HEK293 (cell line): ENCODE results near the gene PAEP.

Source experiments
- CTCF ChIP-seq: fragments of 450-650 bp; formaldehyde crosslinking; IDR thresholded peaks from 2 replicates; pipeline ENCODE4 v1.5.1; 2016; ENCODE audit warnings: missing biosample characterization, missing genetic modification characterization
- ZNF274 ChIP-seq, 2 experiments: fragments of 200-500 bp in 1 of 2; fragments of 450-650 bp in 1 of 2; sonication (Bioruptor generic) in 1 of 2; formaldehyde crosslinking in 1 of 2; IDR thresholded peaks; 2 replicates each; pipeline versions ENCODE4 v1.5.1 to v1.6.1; 2014 to 2016; ENCODE audit warnings: borderline replicate concordance in 1 of 2, inconsistent platforms in 1 of 2, low read length in 1 of 2, missing biosample characterization in 1 of 2, missing genetic modification characterization in 1 of 2
- ZNF366 ChIP-seq: fragments of 450-650 bp; formaldehyde crosslinking; conservative IDR thresholded peaks from 2 replicates; pipeline ENCODE4 v1.5.1; 2016; ENCODE audit warnings: missing biosample characterization, missing genetic modification characterization

- TF ChIP-seq CTCF (tag by site-specific recombination): no peak
- TF ChIP-seq ZNF366 (tag by site-specific recombination): no peak
- TF ChIP-seq ZNF274 (IDR thresholded peaks at IDR 0.05; ENCODE audit: low read length): no peak
- TF ChIP-seq ZNF274 (tag by site-specific recombination; IDR thresholded peaks at IDR 0.05; ENCODE audit: borderline replicate concordance): no peak
Measured at GRCh38 chr9:135522931-135523330, 38.6 kb upstream of the PAEP start.
